MM.1S (cell line): ENCODE data around the gene LDLRAD3.

Experiments used
- DNase-seq: peaks from one replicate; pipeline ENCODE4 v3.0.0-alpha.2; 2015
- H2AFZ ChIP-seq: fragments of 300-600 bp; sonication (generic); 2 replicates; pipeline ENCODE4 v1.6.0; 2016; ENCODE audit warnings: antibody characterized with exemption, low read length
- H3F3A ChIP-seq: fragments of 300-600 bp; sonication (generic); 2 replicates; pipeline ENCODE4 v1.6.1; 2016; ENCODE audit warnings: mild to moderate bottlenecking, antibody characterized with exemption, low read length, moderate library complexity, mixed read lengths; ENCODE audit not compliant: insufficient read depth
- H3K27ac ChIP-seq: fragments of 300-600 bp; sonication (generic); 2 replicates; pipeline ENCODE4 v1.5.1; 2016; ENCODE audit warnings: mild to moderate bottlenecking, low read length
- H3K27me3 ChIP-seq: fragments of 300-600 bp; sonication (generic); replicated peaks from 2 replicates; pipeline ENCODE4 v1.6.0; 2016; ENCODE audit warnings: low read length; ENCODE audit not compliant: insufficient read depth
- H3K36me3 ChIP-seq: fragments of 300-600 bp; sonication (generic); replicated peaks from 2 replicates; pipeline ENCODE4 v1.6.1; 2016; ENCODE audit warnings: mild to moderate bottlenecking, low read length, mixed read lengths; ENCODE audit not compliant: insufficient read depth
- H3K4me1 ChIP-seq: fragments of 300-600 bp; sonication (generic); 2 replicates; pipeline ENCODE4 v1.6.1; 2016; ENCODE audit warnings: low read length, mixed read lengths
- H3K4me2 ChIP-seq: fragments of 300-600 bp; sonication (generic); 2 replicates; pipeline ENCODE4 v1.6.0; 2016; ENCODE audit warnings: low read depth, low read length
- H3K4me3 ChIP-seq: fragments of 300-600 bp; sonication (generic); 2 replicates; pipeline ENCODE4 v1.5.1; 2016; ENCODE audit warnings: low read length, mixed read lengths
- H3K79me2 ChIP-seq: fragments of 300-600 bp; sonication (generic); 2 replicates; pipeline ENCODE4 v1.6.1; 2016; ENCODE audit warnings: mixed run types, low read length, mixed read lengths
- H3K9ac ChIP-seq: fragments of 300-600 bp; sonication (generic); 2 replicates; pipeline ENCODE4 v1.6.1; 2016; ENCODE audit warnings: low read length, mixed read lengths
- H3K9me2 ChIP-seq: fragments of 300-600 bp; sonication (generic); replicated peaks from 2 replicates; pipeline ENCODE4 v1.6.1; 2016; ENCODE audit warnings: mild to moderate bottlenecking, low read length, mixed read lengths; ENCODE audit not compliant: insufficient read depth
- H3K9me3 ChIP-seq: fragments of 300-600 bp; sonication (generic); replicated peaks from 2 replicates; pipeline ENCODE4 v1.6.1; 2016; ENCODE audit warnings: mild to moderate bottlenecking, low read length, mixed read lengths; ENCODE audit not compliant: insufficient read depth
- H4K20me1 ChIP-seq: fragments of 300-600 bp; sonication (generic); 2 replicates; pipeline ENCODE4 v1.6.1; 2016; ENCODE audit warnings: mild to moderate bottlenecking, low read length, moderate library complexity, mixed read lengths; ENCODE audit not compliant: insufficient read depth
- EZH2 ChIP-seq: fragments of 300-600 bp; sonication (generic); optimal IDR thresholded peaks from 2 replicates; pipeline ENCODE3; 2017; ENCODE audit warnings: low read depth, mild to moderate bottlenecking, antibody characterized with exemption, low read length, mixed read lengths
- EZH2phosphoT487 ChIP-seq: fragments of 300-600 bp; sonication (generic); IDR thresholded peaks from 2 replicates; pipeline ENCODE4 v1.6.1; 2018; ENCODE audit warnings: antibody characterized with exemption, low read length
- TF ChIP-seq, protein P1 (sequence below): fragments of 300-600 bp; sonication (generic); IDR thresholded peaks from 2 replicates; pipeline ENCODE4 v1.5.1; 2016; ENCODE audit warnings: antibody characterized with exemption, low read length, mixed read lengths

The LDLRAD3 gene

DNA sequence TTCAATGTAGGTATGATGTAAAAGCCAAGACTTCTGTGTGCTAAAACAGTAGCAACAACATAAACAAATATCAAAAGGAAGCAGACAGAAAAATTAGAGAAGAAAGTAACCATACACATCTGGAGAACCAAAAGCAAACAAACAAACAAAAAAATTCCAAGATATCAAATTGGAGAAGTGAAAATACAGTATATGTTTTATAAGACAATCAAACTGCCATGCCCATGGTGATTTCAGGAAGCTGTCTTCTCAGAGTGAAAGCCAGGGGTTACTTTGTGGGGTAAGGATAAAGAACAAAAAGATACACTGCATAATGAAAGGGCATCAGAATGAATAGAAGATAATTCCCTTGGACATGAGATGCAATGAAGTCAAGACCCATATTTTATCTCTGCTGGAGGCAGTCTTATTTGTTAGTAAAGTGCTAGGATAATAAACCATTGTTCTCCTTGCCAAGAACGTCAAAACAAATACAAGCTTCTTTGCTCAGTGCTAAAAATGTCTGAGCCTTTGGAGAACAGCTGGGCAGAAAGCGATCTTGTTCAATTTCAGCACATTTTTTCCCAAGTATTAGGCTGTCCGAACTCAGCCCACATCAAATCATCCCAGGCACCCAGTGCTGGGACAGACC lies 38.1 kb upstream of the LDLRAD3 start:
- TF ChIP-seq, protein P1, sequence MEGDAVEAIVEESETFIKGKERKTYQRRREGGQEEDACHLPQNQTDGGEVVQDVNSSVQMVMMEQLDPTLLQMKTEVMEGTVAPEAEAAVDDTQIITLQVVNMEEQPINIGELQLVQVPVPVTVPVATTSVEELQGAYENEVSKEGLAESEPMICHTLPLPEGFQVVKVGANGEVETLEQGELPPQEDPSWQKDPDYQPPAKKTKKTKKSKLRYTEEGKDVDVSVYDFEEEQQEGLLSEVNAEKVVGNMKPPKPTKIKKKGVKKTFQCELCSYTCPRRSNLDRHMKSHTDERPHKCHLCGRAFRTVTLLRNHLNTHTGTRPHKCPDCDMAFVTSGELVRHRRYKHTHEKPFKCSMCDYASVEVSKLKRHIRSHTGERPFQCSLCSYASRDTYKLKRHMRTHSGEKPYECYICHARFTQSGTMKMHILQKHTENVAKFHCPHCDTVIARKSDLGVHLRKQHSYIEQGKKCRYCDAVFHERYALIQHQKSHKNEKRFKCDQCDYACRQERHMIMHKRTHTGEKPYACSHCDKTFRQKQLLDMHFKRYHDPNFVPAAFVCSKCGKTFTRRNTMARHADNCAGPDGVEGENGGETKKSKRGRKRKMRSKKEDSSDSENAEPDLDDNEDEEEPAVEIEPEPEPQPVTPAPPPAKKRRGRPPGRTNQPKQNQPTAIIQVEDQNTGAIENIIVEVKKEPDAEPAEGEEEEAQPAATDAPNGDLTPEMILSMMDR: no peak
- no peak for TF ChIP-seq EZH2
- no peak for TF ChIP-seq EZH2phosphoT487
- Histone ChIP-seq H3K27ac (no peak overlapping the region), H2AFZ (no peak overlapping the region), H3K4me3 (no peak overlapping the region), H3F3A (no peaks in the 10 kb centered on the region), H3K36me3 (no peaks in the 10 kb centered on the region), H4K20me1 (no peaks in the 10 kb centered on the region), H3K79me2 (no peaks in the 10 kb centered on the region), H3K9me3 (no peaks in the 10 kb centered on the region), H3K9me2 (no peaks in the 10 kb centered on the region), H3K27me3 (peaks cover 14% of the 10 kb centered on the region; the same call in 1 of the 2 replicates), H3K4me1 (no peaks in the 10 kb centered on the region), H3K4me2 (no peak overlapping the region), H3K9ac (no peak overlapping the region)
- DNase-seq: no peak

DNA sequence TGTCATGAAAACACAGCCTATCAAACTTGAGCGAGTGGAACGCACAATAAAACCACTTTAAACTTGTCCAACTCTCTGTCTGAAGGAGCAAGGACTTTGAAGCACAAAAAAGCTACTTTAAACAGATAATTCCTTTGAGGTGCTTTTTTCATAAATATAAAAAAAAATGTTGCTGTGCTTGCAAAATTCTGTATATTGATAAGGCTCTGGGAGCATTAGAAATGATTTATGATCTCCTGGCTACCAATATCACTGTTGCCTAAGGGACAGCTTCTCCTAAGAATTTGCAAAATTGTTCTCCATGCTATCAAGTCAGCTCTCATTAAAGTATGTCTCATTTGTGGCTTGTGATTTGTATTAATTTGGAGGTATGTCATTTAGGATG lies 37.6 kb upstream of the LDLRAD3 start:
- H3K27ac ChIP-seq: no peak overlapping the region
- no peak overlapping the region for H3K4me3 ChIP-seq
- H4K20me1 ChIP-seq: no peaks in the 10 kb centered on the region
- H3K4me1 ChIP-seq: no peaks in the 10 kb centered on the region
- H3K9ac ChIP-seq: no peak overlapping the region
- TF ChIP-seq EZH2phosphoT487 (no peak), EZH2 (no peak)
- TF ChIP-seq, protein P1: no peak
- H3K79me2 ChIP-seq: no peaks in the 10 kb centered on the region
- no peak overlapping the region for H2AFZ ChIP-seq
- H3K9me3 ChIP-seq: no peaks in the 10 kb centered on the region
- no peaks in the 10 kb centered on the region for H3K9me2 ChIP-seq
- no peak for DNase-seq
- H3F3A ChIP-seq: no peaks in the 10 kb centered on the region
- no peak overlapping the region for H3K4me2 ChIP-seq
- H3K36me3 ChIP-seq: no peaks in the 10 kb centered on the region
- H3K27me3 ChIP-seq: peaks cover 14% of the 10 kb centered on the region; the same call in 1 of the 2 replicates

DNA sequence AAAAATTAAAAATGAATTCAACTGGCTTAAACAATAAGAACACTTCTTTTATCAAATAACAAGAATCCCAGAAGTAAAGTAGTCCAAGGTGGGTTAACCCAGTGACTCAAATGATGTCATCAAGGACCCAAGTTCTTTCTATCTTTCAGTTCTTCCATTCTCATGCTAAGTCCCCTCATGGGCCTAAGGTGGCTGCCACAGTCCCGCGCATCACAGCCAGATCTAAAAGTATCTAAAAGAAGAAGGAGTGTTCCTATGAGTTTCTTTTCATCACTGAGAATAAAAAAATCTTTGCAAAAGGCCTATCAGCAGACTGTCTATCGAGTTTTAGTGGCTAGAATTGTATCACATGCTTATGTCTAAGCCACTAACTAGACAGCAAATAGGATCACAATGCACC lies 37.2 kb upstream of the LDLRAD3 start:
- Histone ChIP-seq H4K20me1 (no peaks in the 10 kb centered on the region), H3K4me2 (no peak overlapping the region), H3K79me2 (no peaks in the 10 kb centered on the region), H3K36me3 (no peaks in the 10 kb centered on the region), H3K9me2 (no peaks in the 10 kb centered on the region), H3K27me3 (peaks cover 17% of the 10 kb centered on the region), H3K27ac (no peak overlapping the region), H3K4me1 (no peaks in the 10 kb centered on the region), H3K9ac (no peak overlapping the region), H3K9me3 (no peaks in the 10 kb centered on the region), H3F3A (no peaks in the 10 kb centered on the region), H2AFZ (no peak overlapping the region), H3K4me3 (no peak overlapping the region)
- TF ChIP-seq EZH2: no peak
- TF ChIP-seq EZH2phosphoT487: no peak
- TF ChIP-seq, protein P1: no peak
- DNase-seq: no peak
